Measurements from ENCODE around the gene JAK1. TPM values are rescaled to one million over a fixed set of nuclear protein-coding genes. Genes with fewer than 3 reads are reported as not detected.

JAK1 gene
- total RNA-seq, 1 experiment from 2014 or later: 27.8 TPM

GRCh38 chr1:64790832-64791487 is 175.4 kb downstream of the JAK1 start:
- Mint-ChIP-seq H3K27ac (no peak overlapping the region), H3K4me3 (no peak overlapping the region), H3K36me3 (peaks cover 51% of the 10 kb centered on the region), H3K27me3 (ENCODE audit: low read depth) (no peaks in the 10 kb centered on the region), H3K9me3 (peaks cover 36% of the 10 kb centered on the region), H3K4me1 (no peaks in the 10 kb centered on the region)
- DNase-seq (ENCODE audit: low spot score): no peak
- no peak for ATAC-seq
- TF ChIP-seq HMGA2 (CRISPR knock-in tag; IDR thresholded peaks at IDR 0.05): no peak
- ChIA-PET CTCF (no interaction called here), POLR2A (no interaction called here)

Other genes with a start within 250 kb of the JAK1 start
- 18.8 to 20.3 TPM (median 20.1 TPM) in 3 replicates for gene RAVER2, start 221.5 kb downstream of the JAK1 start, total RNA-seq (2021)
- 169 to 180 TPM (median 172 TPM) in 3 replicates for gene AK4, start 181.7 kb upstream of the JAK1 start, total RNA-seq (2021)

Data from WTC11 (cell line).